Brain pericyte (primary cell): ENCODE results near the gene SLC25A36.

Experiments used
- DNase-seq: peaks from one replicate; pipeline ENCODE4 v3.0.0-alpha.2; 2012; ENCODE audit warnings: low read depth, low spot score

The SLC25A36 gene

GRCh38 chr3:140941434-140942220 lies at the start of gene SLC25A36:
SLC25A36 (plus strand) TSS chr3:140941836; CDS start chr3:140942055, 219 bp downstream.
- peak; percentile 91 for DNase-seq

DNA sequence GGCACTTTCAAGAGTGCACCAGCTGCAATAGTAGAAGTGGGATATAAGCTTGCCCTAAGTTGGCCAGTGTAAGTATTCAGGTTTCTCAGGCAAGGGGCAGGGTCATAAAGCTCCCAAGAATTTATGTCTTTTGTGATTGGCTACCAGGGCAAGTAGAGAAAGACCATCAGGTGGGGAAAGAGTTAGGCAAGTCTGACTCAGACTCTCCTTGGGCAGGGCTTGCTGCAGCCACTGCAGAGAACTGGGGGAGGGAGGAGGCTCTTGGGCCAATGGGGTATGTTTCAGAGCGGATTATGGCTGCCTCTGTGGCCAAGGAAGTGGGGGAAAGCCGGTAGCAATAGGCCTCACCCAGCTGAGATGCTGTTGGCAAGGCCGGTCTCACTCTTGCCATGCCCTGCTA lies 44.6 kb upstream of the SLC25A36 start:
- no peak for DNase-seq

- peak; percentile 43 for DNase-seq
These were observed 43.1 kb upstream of the SLC25A36 start for GRCh38 chr3:140898340-140899180.

DNA sequence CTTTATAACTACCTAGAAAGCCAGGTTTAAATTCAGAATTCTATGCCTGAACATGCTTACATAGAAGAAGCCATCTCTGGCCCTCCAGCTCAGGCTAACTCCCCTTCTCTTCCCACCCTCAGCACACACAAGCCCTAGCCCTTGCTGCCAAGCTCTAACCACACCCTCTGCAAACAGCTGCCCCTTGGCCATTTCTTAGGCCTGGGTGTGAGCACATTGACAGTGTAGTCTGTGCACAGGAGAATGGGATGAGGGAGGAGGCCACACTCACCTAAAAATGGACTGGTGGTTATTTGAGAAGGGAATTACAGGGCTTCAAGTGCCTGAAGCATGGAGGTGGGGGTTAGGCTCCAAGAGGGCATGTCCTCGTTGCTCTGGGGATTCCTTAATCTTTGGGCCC lies 42.3 kb upstream of the SLC25A36 start:
- no peak for DNase-seq

DNA sequence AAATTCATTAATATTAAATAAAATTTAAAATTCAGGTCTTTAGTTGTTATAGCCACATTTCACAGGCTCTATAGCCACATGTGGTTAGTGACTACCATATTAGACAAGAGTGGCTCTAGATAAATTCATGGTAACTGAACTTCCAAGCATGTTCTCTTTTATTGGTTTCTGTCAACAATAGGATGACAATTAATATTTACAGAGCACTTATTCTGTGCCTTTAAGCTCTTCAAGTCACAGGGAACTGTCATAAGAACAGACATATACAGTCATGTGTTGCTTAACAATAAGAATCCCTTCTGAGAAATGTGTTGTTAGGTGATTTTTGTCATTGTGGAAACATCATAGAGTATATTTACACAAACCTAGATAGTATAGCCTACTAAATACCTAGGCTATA lies 38.8 kb upstream of the SLC25A36 start:
- DNase-seq = no peak

DNA sequence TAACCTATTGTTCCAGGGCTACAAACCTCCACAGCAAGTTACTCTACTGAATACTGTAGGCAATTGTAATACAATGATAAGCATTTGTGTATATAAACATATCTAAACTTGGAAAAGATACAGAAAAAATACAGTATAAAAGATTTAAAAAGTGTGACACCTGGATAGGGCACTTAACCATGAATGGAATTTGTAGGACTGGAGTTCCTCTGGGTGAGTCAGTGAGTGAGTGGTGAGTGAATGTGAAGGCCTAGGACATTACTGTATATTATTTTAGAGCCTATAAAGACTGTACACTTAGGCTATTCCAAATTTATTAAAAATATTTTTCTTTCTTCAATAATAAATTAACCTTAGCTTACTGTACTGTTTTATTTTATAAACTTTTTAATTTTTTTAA lies 38.4 kb upstream of the SLC25A36 start:
- no peak for DNase-seq

DNA sequence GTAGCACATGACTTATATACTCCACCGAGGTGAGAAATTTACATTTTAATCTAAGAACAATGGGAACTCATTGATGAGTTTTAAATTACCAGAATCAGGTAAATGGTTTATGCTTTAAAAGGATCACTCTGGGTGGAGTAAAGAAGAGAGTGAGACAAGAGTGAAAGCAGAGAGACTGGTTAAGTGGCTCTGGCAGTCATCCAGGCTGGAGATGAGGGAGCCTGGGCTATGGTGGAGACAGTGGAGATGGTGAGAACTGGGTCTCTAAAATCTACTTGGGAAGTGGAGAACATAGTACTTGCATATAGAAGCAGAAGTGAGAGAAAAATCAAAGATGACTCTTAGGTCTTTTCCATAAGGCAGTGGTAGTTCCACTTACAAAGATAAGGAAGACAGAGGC lies 37.1 kb upstream of the SLC25A36 start:
- DNase-seq = no peak

DNA sequence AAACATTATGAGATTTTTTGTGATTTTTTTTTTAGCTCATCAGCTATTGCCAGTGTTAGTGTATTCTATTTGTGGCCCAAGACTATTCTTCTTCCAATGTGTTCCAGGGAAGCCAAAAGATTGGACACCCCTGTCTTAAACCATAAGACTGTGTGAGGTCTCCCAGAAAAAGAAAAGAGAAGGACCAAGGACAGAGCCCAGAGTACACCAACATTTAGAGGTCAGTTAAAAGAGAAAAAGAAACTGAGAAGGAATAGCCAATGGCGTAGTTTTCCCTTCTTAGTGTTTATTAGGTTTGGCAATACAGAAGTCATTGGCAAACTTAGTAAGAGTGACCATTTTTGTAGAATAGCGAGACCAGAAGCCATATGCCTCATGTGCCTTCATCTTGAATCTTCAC lies 36.1 kb upstream of the SLC25A36 start:
- DNase-seq = no peak

DNA sequence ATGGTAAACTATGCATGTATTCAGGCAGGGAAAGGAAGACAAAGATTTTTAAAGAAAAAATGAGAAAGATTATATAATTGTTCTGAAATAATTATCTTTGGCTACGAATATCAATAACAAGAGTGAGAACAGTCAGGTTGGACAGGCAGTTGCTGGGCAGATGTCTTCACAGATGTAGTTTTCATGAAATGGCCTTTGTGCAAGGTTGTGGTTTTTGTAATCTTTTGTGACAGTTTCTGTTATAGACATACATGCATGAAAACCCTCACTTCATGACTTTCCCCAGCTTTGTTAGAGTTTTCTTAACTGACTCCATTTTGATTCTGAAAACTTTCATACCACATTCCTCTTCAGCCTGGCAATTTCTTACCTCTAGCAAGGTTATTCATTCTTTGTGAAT lies 34.9 kb upstream of the SLC25A36 start:
- no peak for DNase-seq

- no peak for DNase-seq
These were observed 30.8 kb upstream of the SLC25A36 start for GRCh38 chr3:140910860-140911259.

DNA sequence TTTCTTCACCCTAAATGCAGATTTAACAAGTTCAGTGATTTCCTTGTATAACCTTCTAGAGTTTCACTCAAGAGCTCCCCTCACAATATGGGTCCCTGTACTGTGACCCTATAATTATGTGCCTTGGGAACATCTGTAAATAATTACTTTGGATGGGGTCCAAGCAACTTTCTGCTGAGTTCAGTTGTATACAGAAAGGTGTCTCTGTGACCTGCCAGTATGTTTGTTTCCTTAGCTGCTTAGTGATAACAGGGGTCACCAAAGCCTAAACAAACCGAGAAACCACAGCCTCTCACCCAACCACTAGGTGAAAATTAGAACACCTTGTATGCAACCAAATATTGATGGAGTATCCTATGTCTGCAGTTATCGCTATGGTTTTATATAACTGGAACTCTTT lies 29.8 kb upstream of the SLC25A36 start:
- DNase-seq = no peak

- no peak for DNase-seq
These were observed 27.9 kb upstream of the SLC25A36 start for GRCh38 chr3:140913728-140914127.

DNA sequence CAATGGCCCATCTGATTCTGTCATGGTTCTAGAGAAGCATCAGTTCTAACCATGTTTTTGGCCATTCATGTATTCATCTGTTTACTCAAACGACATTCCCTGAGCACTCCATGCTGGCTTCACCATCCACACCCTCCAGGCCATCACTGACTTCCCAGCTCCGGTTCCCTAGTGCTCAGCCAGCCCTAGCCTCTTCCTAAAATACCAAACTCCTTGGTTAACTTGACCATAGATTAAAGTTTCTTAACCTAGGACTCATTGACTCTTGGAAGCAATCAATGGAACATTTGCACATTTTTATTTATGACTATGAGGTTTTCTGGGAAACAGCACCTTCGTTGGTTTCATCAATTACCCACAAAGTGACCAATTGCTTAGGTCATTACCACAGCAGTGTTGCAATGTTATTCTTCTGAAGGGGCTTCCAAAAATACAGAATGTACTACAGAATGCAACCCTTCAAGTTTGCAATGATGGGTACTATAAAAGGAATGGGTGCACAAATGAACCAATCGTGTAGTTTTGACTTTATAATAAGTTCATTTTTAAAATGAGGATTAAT lies 27.2 kb upstream of the SLC25A36 start:
- DNase-seq = no peak

DNA sequence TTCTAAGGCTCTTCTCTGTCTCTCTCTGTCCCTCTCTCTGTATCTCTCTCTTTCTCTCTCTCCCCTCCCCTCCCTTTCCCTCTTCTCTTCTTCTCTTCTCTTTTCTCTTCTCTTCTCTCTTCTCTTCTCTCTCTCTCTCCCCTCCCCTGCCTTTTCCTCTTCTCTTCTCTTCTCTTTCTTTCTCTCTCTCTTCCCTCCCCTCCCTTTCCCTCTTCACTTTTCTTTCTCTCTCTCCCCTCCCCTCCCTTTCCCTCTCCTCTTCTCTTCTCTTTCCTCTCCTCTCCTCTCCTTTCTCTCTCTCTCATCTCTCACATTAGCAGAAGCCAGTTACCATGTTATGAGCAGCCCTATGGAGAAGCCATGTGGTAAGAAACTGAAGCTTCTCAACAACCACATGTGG lies 25.0 kb upstream of the SLC25A36 start:
- no peak for DNase-seq

DNA sequence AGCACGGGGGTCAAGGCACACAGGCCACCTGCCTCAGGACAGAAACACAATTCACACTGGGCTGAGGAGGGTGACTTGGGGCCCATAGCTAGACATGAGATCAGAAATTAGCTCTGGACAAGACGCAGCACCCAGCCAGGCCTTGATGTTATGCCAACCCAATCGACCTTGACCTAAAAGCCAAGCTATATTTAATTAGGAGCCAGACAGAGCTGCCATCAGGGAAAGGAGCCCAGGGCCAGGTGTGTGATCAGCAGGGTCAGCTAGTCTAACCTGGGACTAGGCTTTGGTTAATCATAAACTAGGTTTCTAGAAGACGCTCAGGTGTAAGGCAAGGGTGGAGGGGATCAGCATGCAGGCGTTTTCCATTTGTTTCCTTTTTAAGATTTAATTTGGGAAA lies 23.9 kb upstream of the SLC25A36 start:
- DNase-seq = no peak

DNA sequence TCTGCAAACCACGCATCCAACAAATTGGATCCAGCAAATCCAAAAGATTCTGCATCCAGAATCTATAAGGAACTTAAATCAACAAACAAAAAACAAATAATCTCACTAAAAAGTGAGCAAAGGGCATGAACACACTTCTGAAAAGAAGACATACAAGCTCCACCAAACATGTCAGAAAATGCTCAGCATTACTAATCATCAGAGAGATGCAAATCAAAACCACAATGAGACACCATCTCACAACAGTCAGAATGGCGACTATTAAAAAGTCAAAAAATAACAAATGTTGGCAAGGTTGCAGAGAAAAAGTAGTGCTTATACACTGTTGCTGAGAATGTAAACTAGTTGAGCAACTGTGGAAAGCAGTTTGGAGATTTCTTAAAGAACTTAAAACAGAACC lies 21.6 kb upstream of the SLC25A36 start:
- DNase-seq = no peak

DNA sequence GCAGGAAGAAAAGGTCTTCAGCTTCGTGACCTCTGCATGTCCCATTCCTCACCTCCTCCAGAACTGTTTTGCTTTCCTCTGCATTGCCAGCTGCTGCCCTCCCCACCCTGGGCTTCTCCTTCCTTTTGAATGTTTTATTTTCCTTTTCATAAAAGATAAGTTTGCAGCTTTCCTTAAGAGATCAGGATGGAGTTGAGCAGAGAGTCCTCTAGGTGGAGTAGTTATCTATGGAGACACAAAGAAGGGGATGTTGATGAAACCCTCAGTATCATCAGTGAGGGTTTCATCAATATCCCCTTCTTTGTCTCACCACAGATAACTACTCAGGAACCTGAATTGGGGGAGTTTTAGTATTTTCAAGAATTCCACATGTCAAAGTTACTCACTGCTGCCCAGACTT lies 19.0 kb upstream of the SLC25A36 start:
- DNase-seq = no peak

GRCh38 chr3:140924097-140924873 lies 17.4 kb upstream of the SLC25A36 start:
- no peak for DNase-seq

GRCh38 chr3:140927279-140928069 lies 14.2 kb upstream of the SLC25A36 start:
- DNase-seq = no peak

DNA sequence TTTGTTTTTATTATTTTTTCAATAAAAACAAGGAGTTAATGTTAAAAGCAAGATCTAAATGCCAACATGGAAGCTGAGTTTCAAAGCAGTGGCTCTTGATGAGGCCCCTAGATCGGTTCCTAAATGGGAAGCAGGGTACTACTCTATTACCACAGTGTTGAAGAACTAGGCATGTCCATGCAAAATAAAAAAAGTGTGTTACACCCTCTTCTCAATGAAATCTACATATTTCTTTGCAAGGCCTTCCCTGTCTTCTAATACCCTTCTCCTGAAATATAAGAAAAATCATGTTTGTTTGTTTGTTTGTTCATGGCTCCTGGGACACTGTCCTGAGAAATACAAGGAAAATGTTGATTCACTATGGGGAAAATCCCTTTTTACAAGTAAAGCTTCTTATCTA lies 12.2 kb upstream of the SLC25A36 start:
- DNase-seq = no peak

- no peak for DNase-seq
These were observed 10.6 kb upstream of the SLC25A36 start for GRCh38 chr3:140931016-140931454.
